Transverse colon (tissue), 4 donors: ENCODE results near the gene POLE. TPM values are rescaled to one million over a fixed set of nuclear protein-coding genes. Genes with fewer than 3 reads are reported as not detected.

ENCODE experiments used
- DNase-seq: peaks from one replicate; pipeline ENCODE4 v3.0.0-alpha.2; 2019
- H3K27ac ChIP-seq, 4 donors: fragments of 200-600 bp; sonication (generic); 2 replicates each; pipeline ENCODE4 v1.5.1; 2016 to 2018; ENCODE audit warnings: inconsistent platforms in 4 of 4
- H3K27me3 ChIP-seq: fragments of 200-600 bp; sonication (generic); 2 replicates; pipeline ENCODE4 v1.5.1; 2017; ENCODE audit warnings: inconsistent platforms
- H3K36me3 ChIP-seq, 4 donors: fragments of 200-600 bp; sonication (generic); 2 replicates each; pipeline ENCODE4 v1.5.1; 2017 to 2019; ENCODE audit warnings: inconsistent platforms in 4 of 4
- H3K4me1 ChIP-seq, 4 donors: fragments of 200-600 bp; sonication (generic); 2 replicates each; pipeline ENCODE4 v1.5.1; 2017 to 2020; ENCODE audit warnings: inconsistent platforms in 4 of 4
- H3K4me3 ChIP-seq, 4 donors: fragments of 200-600 bp; sonication (generic); 1 replicate in 1 of 4; 2 replicates in 3 of 4; pipeline versions ENCODE4 v1.5.1 to v1.6.1; 2017 to 2019; ENCODE audit warnings: inconsistent platforms in 4 of 4
- H3K9me3 ChIP-seq, 2 donors: fragments of 200-600 bp; sonication (generic); 2 replicates each; pipeline ENCODE4 v1.5.1; 2017 to 2019; ENCODE audit warnings: inconsistent platforms in 2 of 2
- EP300 ChIP-seq: sonication (generic); formaldehyde crosslinking; IDR thresholded peaks from one replicate; pipeline ENCODE4 v1.6.1; 2017; ENCODE audit warnings: antibody characterized with exemption, low read depth
- POLR2A ChIP-seq: fragments of 450-650 bp; IDR thresholded peaks from one replicate; pipeline ENCODE4 v1.6.1; 2016; ENCODE audit warnings: antibody characterized with exemption, mild to moderate bottlenecking, moderate library complexity
- POLR2AphosphoS5 ChIP-seq, 3 donors: sonication (generic); formaldehyde crosslinking; IDR thresholded peaks; one replicate each; pipeline ENCODE4 v1.6.1; 2016; ENCODE audit warnings: antibody characterized with exemption in 3 of 3
- WGBS, 2 donors: methylation state at CpG; one replicate each; pipeline ENCODE4 v1.1.5; 2018; ENCODE audit warnings: low coverage in 1 of 2; 5-methylcytosine and 5-hydroxymethylcytosine counted together
- in situ Hi-C, 4 donors: fragments of 200-750 bp; cut with MboI; loops; one replicate each; pipeline versions ENCODE4 v1.15.0 to v1.15.1; 2017; ENCODE audit warnings: low sequenced_read_pairs in 3 of 4, low pct_ligation_motif_present in 1 of 4, low pct_unique_long_range_greater_than_20kb in 1 of 4
- intact Hi-C: fragments of 100-400 bp; cut with DNase I; formaldehyde crosslinking; loops from one replicate; pipeline ENCODE4 v1.15.1; 2023; ENCODE audit warnings: low total_unique reads
- total RNA-seq, 4 donors: library from RNA; depleted of rRNA; stranded (reverse); fragments of >200 nt; gene quantifications; one replicate each; pipeline ENCODE4 v1.1.0, GENCODE V29; 2016
- TF ChIP-seq, protein P1 (sequence below), 5 experiments: fragments of 200-600 bp in 3 of 5; fragments of 450-650 bp in 2 of 5; sonication (generic) in 3 of 5; IDR thresholded peaks; 1 replicate in 2 of 5; 2 replicates in 3 of 5; pipeline ENCODE4 v1.5.1; 2016 to 2017; ENCODE audit warnings: antibody characterized with exemption in 5 of 5, inconsistent platforms in 3 of 5, mild to moderate bottlenecking in 2 of 5, moderate library complexity in 1 of 5

Gene POLE
- total RNA-seq, 4 donors from 2014 or later: 57.0 to 204 (median 74.1) TPM

GRCh38 chr12:132729541-132730320 lies 42.6 kb upstream of the POLE start:
- TF ChIP-seq POLR2A: no peak
- TF ChIP-seq, protein P1, sequence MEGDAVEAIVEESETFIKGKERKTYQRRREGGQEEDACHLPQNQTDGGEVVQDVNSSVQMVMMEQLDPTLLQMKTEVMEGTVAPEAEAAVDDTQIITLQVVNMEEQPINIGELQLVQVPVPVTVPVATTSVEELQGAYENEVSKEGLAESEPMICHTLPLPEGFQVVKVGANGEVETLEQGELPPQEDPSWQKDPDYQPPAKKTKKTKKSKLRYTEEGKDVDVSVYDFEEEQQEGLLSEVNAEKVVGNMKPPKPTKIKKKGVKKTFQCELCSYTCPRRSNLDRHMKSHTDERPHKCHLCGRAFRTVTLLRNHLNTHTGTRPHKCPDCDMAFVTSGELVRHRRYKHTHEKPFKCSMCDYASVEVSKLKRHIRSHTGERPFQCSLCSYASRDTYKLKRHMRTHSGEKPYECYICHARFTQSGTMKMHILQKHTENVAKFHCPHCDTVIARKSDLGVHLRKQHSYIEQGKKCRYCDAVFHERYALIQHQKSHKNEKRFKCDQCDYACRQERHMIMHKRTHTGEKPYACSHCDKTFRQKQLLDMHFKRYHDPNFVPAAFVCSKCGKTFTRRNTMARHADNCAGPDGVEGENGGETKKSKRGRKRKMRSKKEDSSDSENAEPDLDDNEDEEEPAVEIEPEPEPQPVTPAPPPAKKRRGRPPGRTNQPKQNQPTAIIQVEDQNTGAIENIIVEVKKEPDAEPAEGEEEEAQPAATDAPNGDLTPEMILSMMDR (IDR thresholded peaks at IDR 0.05): no peak
- TF ChIP-seq POLR2AphosphoS5 (IDR thresholded peaks at IDR 0.05): no peak
- no peak for TF ChIP-seq EP300

GRCh38 chr12:132728502-132728901 lies 41.4 kb upstream of the POLE start:
- WGBS, 2 donors: 97 to 100% methylated on average over 2 to 7 of the region's 7 CpGs
- Histone ChIP-seq H3K27me3 (no peaks in the 10 kb centered on the region), H3K4me1 (no peaks in the 10 kb centered on the region), H3K27ac (no peak overlapping the region), H3K9me3 (no peaks in the 10 kb centered on the region), H3K4me3 (no peak overlapping the region), H3K36me3 (peaks cover 0 to 65% (median 32%) of the 10 kb centered on the region in 4 donors)
- in situ Hi-C loops (no loop called here), intact Hi-C loops (no loop called here)
- no peak for DNase-seq
- TF ChIP-seq POLR2AphosphoS5 (IDR thresholded peaks at IDR 0.05) (no peak), POLR2A (no peak), EP300 (no peak)
- TF ChIP-seq, protein P1 (IDR thresholded peaks at IDR 0.05): no peak

More at GRCh38 chr12:132729541-132730320, 42.6 kb upstream of the POLE start:
- Histone ChIP-seq H3K4me3 (no peak overlapping the region), H3K9me3 (no peaks in the 10 kb centered on the region), H3K36me3 (peaks cover 0 to 75% (median 36%) of the 10 kb centered on the region in 4 donors), H3K4me1 (no peaks in the 10 kb centered on the region), H3K27ac (no peak overlapping the region), H3K27me3 (no peaks in the 10 kb centered on the region)
- no peak for DNase-seq
- 92 to 97% methylated on average over 13 to 24 of the region's 24 CpGs for WGBS, 2 donors
- intact Hi-C loops: no loop called here
- in situ Hi-C loops: no loop called here

GRCh38 chr12:132727091-132727794 lies 40.1 kb upstream of the POLE start:
- DNase-seq: no peak
- Histone ChIP-seq H3K36me3 (peaks cover 0 to 64% (median 31%) of the 10 kb centered on the region in 4 donors), H3K4me3 (no peak overlapping the region), H3K4me1 (no peaks in the 10 kb centered on the region), H3K27me3 (no peaks in the 10 kb centered on the region), H3K9me3 (no peaks in the 10 kb centered on the region), H3K27ac (no peak overlapping the region)
- TF ChIP-seq POLR2AphosphoS5 (IDR thresholded peaks at IDR 0.05) (no peak), POLR2A (no peak), EP300 (no peak)
- TF ChIP-seq, protein P1 (IDR thresholded peaks at IDR 0.05): no peak
- WGBS, 2 donors: 93% methylated on average over 37 of the region's 37 CpGs; no CpG with 5 or more reads in 1 of the 2 donors
- intact Hi-C loops (no loop called here), in situ Hi-C loops (no loop called here)

DNA sequence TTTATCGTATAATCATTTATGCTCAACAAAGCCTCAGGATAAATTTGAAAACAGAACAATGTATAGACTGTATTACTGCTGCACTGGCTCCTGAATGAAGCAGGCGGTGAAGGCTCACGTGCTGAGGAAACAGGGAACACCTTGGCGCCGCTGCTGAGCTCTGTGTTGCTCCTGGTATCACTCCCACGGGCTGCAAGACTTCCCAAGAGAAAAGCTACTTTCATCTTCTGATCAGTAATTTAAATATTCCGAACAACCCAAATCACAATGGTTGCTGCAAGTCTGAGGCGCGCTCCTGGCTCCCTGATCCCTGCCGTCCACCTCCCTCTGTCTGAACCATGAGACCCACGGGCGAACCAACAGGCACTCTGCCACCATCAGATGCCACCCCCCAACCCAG lies 39.2 kb upstream of the POLE start:
- intact Hi-C loops: no loop called here

More for the DNA sequence above, 39.2 kb upstream of the POLE start:
- in situ Hi-C loops: no loop called here
- H3K27ac ChIP-seq: no peak overlapping the region
- no peaks in the 10 kb centered on the region for H3K27me3 ChIP-seq
- TF ChIP-seq EP300 (no peak), POLR2A (no peak), POLR2AphosphoS5 (IDR thresholded peaks at IDR 0.05) (no peak)
- TF ChIP-seq, protein P1 (IDR thresholded peaks at IDR 0.05): no peak
- peaks cover 0 to 58% (median 28%) of the 10 kb centered on the region in 4 donors for H3K36me3 ChIP-seq
- H3K9me3 ChIP-seq: no peaks in the 10 kb centered on the region
- H3K4me1 ChIP-seq: no peaks in the 10 kb centered on the region
- WGBS, 2 donors: 94 to 95% methylated on average over 9 to 12 of the region's 12 CpGs
- DNase-seq: no peak
- no peak overlapping the region for H3K4me3 ChIP-seq
